ENCODE results near the gene CFL1.

Gene CFL1

DNA sequence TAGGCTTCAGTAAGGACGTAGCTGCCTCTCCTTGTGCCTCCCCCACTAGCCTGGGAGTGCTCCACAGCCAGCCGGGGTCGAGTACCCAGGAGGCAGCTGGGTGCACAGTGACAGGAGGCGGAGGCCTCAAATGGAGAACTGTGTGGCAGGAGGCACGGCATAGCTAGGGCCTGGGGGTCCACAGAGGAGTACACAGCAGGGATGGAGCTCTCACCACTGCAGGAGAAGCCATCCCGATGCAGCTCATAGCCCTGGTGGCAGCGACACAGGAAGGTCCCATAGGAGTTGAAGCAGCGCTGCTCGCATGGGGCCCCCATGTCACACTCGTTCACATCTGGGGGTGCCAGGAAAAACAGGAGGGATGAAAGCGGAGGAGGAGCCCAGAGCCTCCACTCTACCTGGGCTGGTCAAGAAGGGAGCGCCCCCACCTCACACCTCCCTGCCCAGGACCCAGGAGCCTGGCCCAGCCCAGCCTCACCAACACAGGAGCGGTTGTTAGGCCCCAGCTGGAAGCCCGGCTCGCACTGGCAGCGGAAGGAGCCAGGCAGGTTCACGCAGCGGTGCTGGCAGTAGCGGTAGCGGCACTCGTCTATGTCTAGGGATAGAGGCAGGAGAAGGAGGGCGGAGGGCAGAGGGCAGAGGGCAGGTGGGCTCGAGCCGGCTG is 11.8 kb upstream of the CFL1 start:
- DNase-seq = no peak

DNA sequence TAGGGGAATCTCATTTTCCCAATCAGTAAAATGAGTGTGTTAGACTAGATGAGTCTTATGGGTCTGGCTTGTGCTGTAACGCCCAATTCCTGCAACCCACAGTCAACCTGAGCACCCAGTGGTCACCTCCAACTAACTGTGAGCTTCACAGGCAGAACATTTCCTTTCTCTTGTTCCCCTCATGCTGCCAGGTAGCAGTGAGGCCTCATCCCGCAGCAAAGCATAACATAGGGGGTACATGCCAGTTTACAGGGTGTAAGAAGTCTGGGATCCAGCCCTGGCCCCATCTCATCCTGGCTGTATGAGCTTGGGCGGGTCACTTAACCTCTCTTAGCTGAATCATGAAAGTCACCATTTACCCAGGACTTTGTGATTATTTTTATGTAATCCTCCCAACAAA is 10.9 kb upstream of the CFL1 start:
- no peak for DNase-seq

GRCh38 chr11:65868076-65868667 is 10.2 kb upstream of the CFL1 start:
- DNase-seq = no peak

GRCh38 chr11:65867284-65868071 is 9.5 kb upstream of the CFL1 start:
- no peak for DNase-seq

GRCh38 chr11:65866509-65867283 is 8.7 kb upstream of the CFL1 start:
- DNase-seq = no peak

DNA sequence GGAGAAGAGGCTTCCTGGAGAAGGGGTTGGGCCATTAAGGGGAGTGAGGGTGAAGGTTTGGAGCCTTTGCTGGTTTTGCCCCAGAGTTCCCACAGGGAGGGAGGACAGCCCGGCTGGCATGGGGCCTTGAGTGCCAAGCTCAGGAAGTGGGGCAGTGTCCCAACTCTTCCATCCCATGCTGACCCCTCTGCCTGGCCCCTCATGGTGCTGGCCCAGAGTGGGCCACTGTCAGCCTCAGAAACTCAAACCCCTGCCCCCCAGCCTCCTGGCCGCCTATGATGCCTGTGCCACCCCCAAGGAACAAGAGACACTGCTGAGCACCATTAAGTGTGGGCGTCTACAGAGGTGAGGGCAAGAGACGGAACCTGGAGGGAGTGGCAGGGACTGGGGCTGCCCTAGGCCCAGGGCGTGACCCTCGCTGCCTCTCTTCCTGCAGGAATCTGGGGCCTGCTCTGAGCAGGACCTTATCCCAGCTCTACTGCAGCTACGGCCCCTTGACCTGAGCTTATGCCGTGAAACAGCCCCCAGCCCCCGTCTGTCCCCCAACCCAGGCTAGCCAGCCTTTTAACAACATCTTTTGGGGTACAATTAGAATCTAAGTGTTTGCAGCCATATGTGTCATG is 7.7 kb upstream of the CFL1 start:
- DNase-seq = no peak

- no peak for DNase-seq
Observed at GRCh38 chr11:65864706-65865471, 6.9 kb upstream of the CFL1 start.

- DNase-seq = no peak
Observed at GRCh38 chr11:65863889-65864705, 6.1 kb upstream of the CFL1 start.

DNA sequence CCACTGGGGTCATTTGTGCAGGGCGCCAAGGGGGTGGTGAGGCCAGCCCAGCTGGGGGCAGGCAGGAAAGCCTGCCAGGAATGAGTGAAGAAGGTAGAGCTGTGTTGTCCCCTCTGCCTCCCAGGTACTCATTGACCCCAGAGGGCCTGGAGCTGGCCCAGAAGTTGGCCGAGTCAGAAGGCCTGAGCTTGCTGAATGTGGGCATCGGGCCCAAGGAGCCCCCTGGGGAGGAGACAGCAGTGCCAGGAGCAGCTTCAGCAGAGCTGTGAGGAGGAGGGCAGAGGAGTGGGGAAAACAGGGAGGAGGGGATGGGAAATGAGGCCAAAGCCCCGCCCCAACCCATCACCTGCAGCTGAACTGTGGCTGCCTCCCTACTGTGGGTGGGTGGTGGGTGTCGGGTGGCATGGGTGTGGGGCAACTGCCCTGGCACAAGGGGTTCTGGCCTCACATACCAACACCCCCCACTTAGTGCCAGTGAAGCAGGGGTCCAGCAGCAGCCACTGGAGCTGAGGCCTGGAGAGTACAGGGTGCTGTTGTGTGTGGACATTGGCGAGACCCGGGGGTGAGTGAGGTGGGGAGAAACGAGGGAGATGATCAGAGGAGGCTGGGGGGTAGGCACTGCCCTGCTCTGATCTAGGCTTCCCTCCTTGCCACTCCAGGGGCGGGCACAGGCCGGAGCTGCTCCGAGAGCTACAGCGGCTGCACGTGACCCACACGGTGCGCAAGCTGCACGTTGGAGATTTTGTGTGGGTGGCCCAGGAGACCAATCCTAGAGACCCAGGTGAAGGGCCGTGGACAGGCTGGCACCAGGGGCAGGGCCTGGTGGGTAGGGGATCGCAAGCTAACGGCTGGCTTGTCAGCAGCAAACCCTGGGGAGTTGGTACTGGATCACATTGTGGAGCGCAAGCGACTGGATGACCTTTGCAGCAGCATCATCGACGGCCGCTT is 5.2 kb upstream of the CFL1 start:
- DNase-seq = no peak

DNA sequence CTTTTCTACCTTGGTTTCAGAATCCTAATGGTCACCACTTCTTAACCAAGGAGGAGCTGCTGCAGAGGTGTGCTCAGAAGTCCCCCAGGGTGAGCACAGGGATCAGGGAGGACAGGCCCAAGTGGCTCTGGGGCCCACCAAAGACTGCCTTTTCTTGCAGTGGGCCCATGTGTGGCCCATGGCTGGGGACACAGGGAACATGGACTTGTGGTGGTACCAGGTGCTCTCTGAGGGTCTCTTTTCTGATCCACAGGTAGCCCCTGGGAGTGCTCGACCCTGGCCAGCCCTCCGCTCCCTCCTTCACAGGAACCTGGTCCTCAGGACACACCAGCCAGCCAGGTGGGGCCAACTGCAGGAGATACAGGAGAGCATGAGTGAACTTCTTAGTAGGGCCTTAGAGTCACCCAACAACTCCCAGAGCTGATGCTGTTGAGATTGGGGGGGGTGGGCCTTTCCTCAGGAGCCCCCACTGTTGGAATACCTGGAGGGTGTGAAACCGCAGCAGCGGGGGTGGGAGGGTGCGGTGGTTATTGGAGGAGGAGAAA is 4.3 kb upstream of the CFL1 start:
- DNase-seq = no peak

DNA sequence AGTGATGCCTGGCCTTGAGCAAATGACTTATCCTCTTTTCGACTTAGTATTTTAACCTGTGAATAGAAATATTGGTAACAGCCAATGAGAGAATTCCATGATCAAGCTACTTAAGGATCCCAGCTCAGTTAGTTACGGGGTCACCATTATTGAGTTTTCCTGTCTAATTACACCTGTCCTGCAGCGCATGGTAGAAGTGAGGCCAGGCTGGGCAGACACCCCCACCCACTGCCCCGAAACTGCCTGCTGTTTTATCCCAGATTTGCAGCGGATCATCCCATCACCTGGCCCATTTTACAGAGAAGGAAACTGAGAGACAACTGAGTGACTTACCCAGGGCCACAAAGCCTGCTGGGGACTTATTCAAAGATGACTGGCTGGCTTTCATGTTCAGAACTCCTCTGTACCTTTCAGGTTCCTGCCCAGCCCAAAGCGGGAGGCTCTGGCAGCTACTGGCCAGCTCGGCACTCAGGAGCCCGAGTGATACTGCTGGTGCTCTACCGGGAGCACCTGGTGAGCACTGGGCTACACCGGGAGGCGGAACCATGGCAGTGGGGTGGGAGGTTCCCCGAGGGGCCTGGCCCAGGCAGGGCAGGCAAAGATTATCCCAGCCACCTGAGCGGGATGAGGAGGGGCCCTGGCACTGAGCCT is 3.7 kb upstream of the CFL1 start:
- DNase-seq = no peak

GRCh38 chr11:65861165-65861505 is 3.2 kb upstream of the CFL1 start:
- no peak for DNase-seq

- peak; percentile 73 for DNase-seq
Observed at GRCh38 chr11:65860278-65861164, 2.5 kb upstream of the CFL1 start, which contains the start of gene MUS81. Gene MUS81, plus strand, starts transcription at chr11:65860433. Its CDS starts 321 bp downstream, at chr11:65860754.

DNA sequence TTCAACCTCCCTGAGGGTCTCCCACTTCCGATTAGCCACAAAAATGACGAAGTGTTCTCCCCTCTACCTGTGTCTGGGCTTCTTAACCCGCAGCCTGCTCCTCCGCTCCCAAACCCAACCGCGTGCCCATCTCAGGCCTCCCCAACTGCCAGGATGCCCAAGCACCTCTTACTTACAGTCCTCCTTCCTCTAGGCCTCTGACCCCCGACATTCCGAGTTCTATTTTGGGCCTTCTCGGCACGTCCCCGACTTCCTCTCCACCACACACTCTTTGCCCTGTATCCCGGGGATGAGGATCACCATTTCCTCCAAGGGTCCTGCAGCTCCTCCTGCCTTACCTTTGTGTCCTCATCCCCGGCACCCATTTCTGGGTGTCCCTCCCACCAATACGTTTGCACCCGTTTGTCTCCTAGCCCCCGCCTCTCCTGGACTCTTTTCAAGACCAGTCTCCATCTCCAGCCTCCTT is 1.9 kb upstream of the CFL1 start:
- DNase-seq = no peak

- DNase-seq = peak; percentile 95
Observed at GRCh38 chr11:65859095-65859811, 1.3 kb upstream of the CFL1 start.

DNA sequence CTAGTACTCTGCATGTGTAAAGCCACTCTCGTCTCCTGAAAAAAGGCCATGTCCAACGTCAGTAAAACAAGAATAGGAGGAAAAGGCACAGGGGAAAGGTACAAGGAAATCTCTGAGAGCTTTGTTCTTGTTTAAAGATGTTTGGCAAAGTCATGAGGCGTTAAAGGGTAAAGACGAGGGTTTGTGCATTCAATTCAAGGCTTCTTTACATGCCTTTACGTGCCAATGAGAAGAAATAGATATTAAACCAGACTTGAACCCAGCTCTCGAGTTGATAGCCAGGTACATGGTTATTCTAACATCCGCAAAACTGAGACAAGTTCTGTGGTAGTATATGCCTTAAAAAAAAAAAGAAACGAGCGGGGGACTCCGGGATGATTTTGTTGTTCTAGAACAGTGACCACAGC is 704 bp upstream of the CFL1 start:
- DNase-seq = no peak

DNA sequence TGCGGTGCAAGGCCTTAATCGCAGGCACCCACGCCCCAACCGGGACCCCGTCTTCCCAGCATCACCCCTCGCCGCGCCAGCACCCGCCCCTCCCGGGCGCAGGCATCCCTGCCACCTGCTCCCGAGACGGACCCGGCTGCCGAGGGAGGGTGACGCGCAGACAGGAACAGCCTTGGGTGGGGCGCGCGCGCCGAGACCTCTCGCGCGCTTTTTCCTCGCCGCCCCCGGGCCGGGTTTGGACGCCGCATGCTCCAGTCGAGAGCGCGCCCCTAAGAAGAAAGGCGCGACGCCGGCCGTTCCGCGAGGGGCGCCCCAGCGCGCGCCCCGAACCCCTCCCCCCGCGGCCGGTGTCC is 504 bp downstream of the CFL1 start:
- DNase-seq = no peak

Data from SIG-M5 (cell line).